ENCODE measurements around the gene ENTREP3.
A peak's percentile ranks its signal among the peaks of the same experiment; 100 is the strongest.
"Not testable (repeated sequence)": the region's sequence is repeated elsewhere in the genome, so short reads cannot be mapped to it uniquely, and the experiment has no call there.

Gene ENTREP3

DNA sequence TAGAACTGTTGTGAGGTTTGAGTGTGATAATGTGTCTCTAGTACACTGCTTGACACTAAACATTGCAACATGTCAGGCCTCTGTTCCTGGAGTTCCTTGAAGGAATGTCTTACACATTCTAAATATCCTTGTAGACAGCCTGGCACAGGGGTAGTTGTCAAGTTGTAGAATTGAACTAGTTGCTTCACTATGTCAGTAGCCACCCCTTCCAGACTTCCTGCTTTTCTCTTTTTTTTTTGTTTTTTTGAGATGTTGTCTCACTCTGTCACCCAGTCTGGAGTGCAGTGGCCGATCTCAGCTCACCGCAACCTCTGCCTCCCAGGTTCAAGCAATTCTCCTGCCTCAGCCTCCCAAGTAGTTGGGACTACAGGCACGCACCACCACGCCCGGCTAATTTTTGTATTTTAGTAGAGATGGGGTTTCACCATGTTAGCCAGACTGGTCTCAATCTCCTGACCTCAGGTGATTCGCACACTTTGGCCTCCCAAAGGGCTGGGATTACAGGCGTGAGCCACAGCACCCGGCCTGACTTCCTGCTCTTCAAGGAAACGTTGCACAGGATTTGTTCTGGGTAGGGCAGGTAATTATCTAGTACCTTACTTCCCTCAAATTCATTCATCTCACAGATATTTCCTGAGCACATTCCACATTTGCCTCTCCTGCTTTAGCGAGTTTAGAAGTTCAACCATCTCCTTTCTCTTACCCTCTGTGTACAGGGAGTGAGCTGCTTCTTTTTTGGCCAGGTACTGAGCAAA is 34.9 kb downstream of the ENTREP3 start:
- not testable (repeated sequence) for DNase-seq

- no peak for DNase-seq
Measured at GRCh38 chr1:155219592-155220031, 35.7 kb downstream of the ENTREP3 start.

GRCh38 chr1:155218854-155219591 is 36.3 kb downstream of the ENTREP3 start:
- no peak for DNase-seq

- DNase-seq, result not testable (repeated sequence)
Measured at GRCh38 chr1:155214702-155215101, 40.6 kb downstream of the ENTREP3 start.

DNA sequence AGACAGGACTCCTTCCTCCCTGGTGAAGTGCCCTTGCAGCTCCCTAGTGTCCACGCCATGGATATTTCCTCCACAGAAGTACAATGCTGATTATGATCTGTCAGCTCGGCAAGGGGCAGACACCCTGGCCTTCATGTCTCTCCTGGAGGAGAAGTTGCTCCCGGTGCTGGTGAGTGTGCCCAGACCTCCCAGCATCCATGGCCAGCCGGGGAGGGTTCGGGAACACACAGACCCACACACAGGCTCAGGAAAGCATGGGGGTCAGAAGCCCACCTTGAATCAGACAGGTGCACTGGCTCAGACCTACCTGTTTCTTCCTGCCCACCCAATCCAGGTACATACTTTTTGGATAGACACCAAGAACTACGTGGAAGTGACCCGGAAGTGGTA is 43.2 kb downstream of the ENTREP3 start:
- DNase-seq, result not testable (repeated sequence)

DNA sequence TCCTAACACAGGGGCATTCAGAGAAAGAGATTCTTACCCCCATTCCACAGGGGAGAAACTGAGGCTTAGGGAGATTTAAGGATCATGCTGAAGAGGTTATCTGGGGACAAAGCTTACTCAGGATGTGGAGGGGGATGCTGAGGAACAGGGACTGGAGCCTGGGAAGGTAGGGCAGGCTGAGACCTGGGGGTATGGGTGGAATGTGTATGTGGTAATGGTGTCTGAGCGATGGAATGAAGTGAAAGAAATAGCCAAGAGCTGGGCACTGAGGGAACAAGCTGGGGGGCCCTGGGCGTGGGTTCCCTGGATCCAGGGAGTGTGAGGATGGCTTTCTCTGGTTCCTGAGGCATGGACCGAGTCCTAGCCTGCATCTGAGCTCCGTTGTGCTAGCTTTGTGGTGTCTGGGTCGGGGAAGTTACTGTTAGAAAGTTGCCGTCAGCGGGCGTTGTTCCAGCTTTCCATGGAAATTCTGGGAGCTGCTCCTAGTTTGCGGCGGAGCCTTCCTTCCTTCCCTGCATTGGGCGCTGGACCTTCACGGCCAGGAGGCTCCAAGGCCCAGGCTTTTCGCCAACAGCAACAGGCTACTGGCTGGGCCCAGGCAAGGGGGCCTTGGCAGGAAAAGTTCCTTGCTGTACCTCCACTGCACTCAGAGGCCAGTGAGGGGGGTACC is 43.8 kb downstream of the ENTREP3 start:
- not testable (repeated sequence) for DNase-seq

- no peak for DNase-seq
Measured at GRCh38 chr1:155210314-155211104, 44.8 kb downstream of the ENTREP3 start.

DNA sequence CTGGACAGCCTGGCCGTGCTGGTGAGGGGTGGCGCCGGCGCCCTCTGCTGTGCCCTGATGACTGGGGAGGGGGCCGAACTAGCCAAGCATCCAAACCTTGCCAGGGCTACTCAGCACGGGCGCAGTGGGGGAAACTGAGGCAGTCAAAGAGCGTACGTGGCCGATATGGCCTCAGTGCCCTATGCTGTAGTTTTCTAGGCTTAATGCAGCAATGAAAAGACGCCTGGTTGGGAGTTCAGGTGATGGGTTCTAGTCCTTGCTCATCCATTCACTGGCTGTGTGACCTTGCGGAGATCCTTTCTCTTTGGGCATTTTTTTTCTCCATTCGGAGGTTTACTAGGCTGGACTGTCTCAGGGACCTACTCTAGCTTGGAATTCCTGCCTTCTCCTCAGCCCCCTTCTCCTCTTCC is 46.0 kb downstream of the ENTREP3 start:
- no peak for DNase-seq

DNA sequence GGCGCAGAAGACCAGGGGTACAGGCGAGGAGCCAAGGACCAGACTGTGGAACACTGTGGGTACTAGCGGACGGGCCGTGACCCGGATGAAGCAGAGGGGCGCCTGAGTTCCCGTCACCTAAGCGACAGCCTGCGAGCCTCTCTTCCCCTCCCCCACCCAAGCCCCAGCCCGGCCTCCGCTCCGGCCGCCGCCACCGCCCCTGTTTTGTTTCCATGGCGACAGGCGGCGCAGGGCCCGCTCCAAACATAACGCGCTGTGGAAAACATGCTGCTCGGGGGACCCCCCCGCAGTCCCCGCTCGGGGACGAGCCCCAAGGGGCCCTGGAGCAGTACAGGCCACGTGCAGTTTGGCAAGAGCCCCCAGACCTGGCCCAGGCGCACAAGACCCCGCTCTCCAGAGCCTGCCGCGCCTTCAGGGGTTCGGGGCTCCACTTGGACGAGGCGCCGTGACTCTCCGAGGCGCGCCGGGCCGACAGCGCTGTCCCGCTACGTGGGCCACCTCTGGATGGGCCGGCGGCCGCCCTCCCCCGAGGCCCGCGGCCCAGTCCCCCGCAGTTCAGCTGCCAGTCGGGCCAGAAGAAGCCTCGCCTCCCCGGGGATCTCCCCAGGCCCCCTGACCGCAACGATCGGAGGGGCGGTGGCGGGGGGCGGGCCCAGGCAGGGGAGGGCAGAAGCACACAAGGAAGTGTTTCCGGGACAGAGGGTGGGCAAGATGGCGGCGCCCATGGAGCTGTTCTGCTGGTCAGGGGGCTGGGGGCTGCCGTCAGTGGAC is 46.6 kb downstream of the ENTREP3 start, which contains the start of gene MTX1:
TSS of gene MTX1 (plus strand) at position 155 of the 771 bp plus-strand sequence. CDS start at position 265, 110 bp downstream.
- DNase-seq, result peak; percentile 96

- DNase-seq, result no peak
Measured at GRCh38 chr1:155207806-155208540, 47.3 kb downstream of the ENTREP3 start, which contains the start of gene THBS3. Gene THBS3, minus strand, starts transcription at chr1:155207897. Its CDS starts 21 bp downstream, at chr1:155207876.

DNA sequence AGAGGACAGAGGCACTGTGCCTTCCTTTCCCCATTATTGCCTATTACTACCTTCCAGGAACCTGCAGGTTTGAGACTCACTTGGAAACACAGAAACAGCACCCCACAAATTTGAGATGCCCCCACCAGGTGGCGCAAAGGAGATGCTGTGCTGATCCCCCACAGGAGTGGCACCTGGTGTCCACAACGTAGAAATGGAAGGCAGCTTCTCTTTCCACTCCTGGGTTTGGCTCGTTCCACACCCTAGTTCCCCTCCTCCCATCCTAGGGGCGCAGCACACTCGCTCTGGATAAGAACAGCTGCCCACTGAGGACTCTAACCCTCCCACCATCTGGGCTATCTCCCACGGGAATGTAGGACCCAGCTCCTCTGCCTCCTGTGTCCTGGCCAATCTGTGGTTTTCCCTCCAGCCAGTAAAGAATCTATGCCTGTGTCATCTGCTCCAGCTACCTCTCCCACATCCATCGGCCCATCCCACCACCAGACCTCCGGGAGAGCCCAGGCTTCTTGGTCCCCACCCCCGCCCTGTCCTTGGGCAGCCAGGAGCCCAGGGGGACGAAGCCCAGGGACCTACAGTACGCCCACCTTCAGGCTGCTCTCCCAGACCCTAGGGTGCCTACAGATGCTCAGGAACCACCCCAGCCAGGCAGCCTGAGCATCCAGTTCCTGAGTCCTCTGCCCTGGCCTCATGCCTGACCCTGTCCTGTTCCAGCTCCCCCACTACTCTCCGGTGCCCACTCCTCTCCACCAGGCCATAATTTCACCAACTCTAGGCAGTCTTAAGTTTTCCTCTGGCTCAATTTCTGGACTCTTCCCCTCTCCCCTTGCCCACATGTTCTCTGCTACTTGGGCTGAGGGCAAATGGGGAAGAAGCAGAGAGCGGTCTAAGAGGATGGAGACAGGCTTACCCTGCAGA is 48.1 kb downstream of the ENTREP3 start:
- DNase-seq, result peak; percentile 96

- DNase-seq, result no peak
Measured at GRCh38 chr1:155205969-155206593, 49.2 kb downstream of the ENTREP3 start.

DNA sequence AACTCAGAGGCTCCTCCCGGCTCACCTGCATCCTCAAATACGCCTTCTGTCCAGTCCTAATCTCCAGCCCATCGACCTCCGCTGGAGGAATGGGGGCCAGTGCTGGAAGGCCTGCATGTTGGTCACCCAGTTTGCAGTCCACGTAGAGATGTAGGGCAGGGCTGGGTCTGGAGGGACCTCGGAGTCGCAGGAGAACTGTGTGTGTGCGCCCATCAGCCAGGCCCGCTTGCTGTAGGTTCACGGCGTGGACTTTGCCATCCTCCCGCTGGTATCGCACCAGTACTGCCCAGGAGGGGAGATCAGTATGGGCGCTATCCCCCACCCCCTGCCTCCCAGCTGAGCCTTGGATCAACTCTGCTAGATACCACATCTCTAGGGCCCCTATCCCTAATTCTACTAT is 50.2 kb downstream of the ENTREP3 start:
- DNase-seq, result no peak

DNA sequence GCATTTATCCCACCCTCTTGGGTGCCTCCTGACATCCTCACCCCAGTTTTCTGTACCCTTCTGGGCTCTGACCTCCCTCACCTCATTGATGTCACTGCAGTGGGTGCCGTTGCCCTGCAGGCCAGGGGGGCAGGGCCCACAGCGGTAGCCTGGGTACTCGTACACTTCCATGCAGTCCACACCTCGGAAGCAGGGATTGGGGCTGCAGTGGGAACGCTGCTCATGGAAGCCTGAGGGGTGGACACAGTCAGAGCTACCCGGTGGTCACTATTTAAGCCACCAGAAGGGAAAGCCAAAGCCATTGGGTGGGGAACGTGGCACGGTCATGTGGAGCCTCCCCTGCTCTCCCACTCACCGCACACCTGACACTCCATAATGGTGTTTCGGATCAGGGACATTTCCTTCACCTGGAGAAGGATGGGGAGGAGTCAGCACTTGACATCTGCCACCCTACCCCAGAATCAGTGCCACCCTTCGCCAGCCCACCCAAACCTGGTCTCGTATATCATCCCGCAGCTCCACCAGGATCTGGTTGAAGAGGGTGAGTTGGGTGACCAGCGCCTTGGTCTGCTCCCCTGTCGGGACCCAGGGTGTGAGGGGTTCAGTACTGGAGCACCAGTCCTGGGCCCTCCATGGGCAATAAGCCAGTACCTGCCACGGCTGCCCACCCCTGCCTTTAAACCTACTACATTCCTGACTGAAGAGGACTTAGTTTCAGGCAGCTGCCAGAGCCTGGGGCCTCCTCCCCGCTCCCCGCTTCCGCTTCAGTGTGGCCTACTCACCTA is 52.4 kb downstream of the ENTREP3 start:
- no peak for DNase-seq

- DNase-seq, result no peak
Measured at GRCh38 chr1:155202198-155202597, 53.1 kb downstream of the ENTREP3 start.

DNA sequence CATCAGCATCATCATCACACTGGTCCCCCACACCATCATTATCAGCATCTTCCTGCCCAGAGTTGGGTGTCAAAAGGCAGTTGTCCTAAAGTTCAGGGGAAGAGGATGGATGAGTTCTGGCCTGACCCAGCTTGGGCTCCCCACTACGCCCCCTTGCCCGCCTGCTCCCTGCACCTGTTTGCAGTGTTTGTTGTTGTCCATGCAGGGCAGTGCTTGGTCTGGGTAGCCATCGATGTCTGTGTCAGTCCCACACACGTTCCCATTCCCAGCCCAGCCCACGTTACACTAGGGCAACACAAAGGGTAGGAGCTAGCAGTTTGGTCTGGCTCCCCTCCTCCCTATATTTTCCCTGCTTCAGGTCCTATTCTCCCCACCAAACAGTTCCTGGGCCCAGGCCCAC is 54.4 kb downstream of the ENTREP3 start:
- no peak for DNase-seq

DNA sequence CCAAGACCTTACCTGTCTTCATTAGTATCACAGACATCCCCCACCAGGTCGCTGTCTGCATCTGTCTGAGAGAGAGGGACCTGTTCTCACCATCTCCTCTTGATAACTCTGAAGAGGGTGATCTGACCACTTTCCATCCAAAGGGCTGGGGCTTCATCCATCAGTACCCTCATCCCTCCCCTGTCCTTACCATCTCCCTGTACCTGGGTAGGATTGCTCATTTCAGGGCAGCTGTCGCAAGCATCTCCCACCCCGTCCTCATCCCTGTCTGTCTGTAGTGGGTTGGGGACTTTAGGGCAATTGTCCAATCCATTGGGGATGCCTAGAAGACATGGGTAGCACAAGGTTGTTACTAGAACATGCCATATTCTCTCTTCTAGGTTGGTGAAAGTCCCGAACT is 55.5 kb downstream of the ENTREP3 start:
- DNase-seq, result no peak

DNA sequence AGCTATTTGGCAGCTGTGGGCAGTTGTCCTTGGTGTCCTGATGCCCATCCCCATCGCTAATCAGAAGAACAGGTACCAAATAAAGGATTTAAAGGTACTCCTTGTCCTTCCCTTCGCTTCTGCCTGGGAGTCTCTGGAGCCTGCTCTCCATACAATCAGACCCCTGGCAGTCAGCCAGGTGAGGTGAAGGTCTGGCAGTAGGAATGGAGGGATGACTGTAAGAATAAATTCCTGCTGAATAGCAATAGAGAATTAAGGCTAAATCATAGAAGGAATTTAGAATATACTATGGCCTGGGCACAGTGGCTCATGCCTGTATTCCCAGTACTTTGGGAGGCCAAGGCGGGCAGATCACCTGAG is 56.8 kb downstream of the ENTREP3 start:
- no peak for DNase-seq

All from activated effector memory CD4-positive, alpha-beta T cell treated with anti-CD3 and anti-CD28 coated beads, Interleukin-2, amount 50 U/mL, for 16 hours (primary cell).